GM18498 (cell line): ENCODE data around the gene KAZN.

ENCODE experiments used
- ATAC-seq: cut with Tn5 transposase; IDR thresholded peaks from one replicate; pipeline ENCODE4 v1.9.1; 2021; ENCODE audit warnings: mild to moderate bottlenecking, moderate library complexity; ENCODE audit not compliant: unreplicated experiment

Gene KAZN

GRCh38 chr1:15141935-15142539 lies 543.6 kb downstream of the KAZN start:
- no peak for ATAC-seq

GRCh38 chr1:15145327-15145726 lies 546.8 kb downstream of the KAZN start:
- ATAC-seq = no peak

GRCh38 chr1:15146142-15146680 lies 547.7 kb downstream of the KAZN start:
- ATAC-seq = no peak

GRCh38 chr1:15146971-15147376 lies 548.5 kb downstream of the KAZN start:
- no peak for ATAC-seq

- no peak for ATAC-seq
These were observed 549.5 kb downstream of the KAZN start for GRCh38 chr1:15148004-15148403.

GRCh38 chr1:15148475-15148874 lies 550.0 kb downstream of the KAZN start:
- no peak for ATAC-seq

- ATAC-seq = no peak
These were observed 550.5 kb downstream of the KAZN start for GRCh38 chr1:15148941-15149340.

GRCh38 chr1:15150376-15150775 lies 551.9 kb downstream of the KAZN start:
- no peak for ATAC-seq

- ATAC-seq = no peak
These were observed 552.9 kb downstream of the KAZN start for GRCh38 chr1:15151377-15151806.

- ATAC-seq = no peak
These were observed 553.4 kb downstream of the KAZN start for GRCh38 chr1:15151871-15152270.

GRCh38 chr1:15152318-15153183 lies 554.1 kb downstream of the KAZN start:
- ATAC-seq = no peak

- ATAC-seq = no peak
These were observed 554.8 kb downstream of the KAZN start, which contains the start of gene TMEM51 for GRCh38 chr1:15153184-15153841. Gene TMEM51, plus strand, starts transcription at chr1:15153747. Its CDS starts 61,341 bp downstream, at chr1:15215088.

- no peak for ATAC-seq
These were observed 555.5 kb downstream of the KAZN start for GRCh38 chr1:15153842-15154479.

- ATAC-seq = no peak
These were observed 556.1 kb downstream of the KAZN start for GRCh38 chr1:15154480-15155036.

- no peak for ATAC-seq
These were observed 556.7 kb downstream of the KAZN start for GRCh38 chr1:15155191-15155590.

- ATAC-seq = no peak
These were observed 557.6 kb downstream of the KAZN start for GRCh38 chr1:15155888-15156741.

- ATAC-seq = no peak
These were observed 558.4 kb downstream of the KAZN start for GRCh38 chr1:15156807-15157380.

- ATAC-seq = no peak
These were observed 559.3 kb downstream of the KAZN start for GRCh38 chr1:15157524-15158399.
